ENCODE data around the gene TXNRD3. TPM values are rescaled to one million over a fixed set of nuclear protein-coding genes. Genes with fewer than 3 reads are reported as not detected.

TXNRD3 gene
- total RNA-seq, 1 experiment from 2014 or later, result 2.0 TPM

- Histone ChIP-seq H3K27me3 (ENCODE audit: control insufficient read depth, insufficient read depth, low read length) (no peaks in the 10 kb centered on the region; the same call in 1 of the 2 replicates), H3K36me3 (replicated peaks; ENCODE audit: control insufficient read depth, insufficient read depth, low read length) (no peaks in the 10 kb centered on the region), H3K4me3 (ENCODE audit: insufficient read depth, low read depth, low read length) (no peak overlapping the region)
- no peak for DNase-seq
Observed at GRCh38 chr3:126665959-126666657, 11.2 kb upstream of the TXNRD3 start.

DNA sequence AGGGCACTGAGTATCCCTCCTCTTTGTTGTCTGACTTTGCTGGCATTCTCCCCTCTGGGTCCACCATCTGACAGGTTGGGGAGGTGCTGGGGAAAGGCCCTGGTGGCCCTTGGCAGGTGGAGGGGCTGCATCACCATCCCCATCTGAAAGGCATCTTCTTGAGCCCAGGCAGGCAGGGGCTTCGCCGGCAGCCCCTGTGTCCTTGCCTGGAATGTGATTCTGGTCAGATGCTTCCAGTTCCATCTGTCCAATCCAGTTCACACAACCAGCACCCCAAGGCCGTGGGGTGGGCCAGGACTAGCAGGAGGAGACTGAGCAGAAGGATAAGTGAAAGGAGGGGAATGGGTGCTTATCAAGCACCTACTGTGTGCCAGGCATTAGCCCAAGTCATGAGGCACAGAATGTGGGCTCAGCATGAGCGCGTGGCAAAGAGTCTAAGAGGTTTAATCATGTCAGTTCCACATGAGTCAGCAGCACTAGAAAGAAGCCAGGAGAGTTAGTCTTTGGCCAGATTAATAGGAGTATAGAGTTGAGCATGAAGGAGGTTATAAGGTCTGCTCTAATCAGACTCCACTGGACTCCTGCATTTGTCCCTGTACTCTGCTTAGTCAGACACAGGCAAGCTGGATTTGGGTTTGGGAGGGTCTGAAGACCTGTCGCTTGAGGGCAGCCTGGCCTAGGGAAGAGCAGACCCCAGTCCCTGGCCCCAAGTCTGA lies 10.5 kb upstream of the TXNRD3 start:
- no peak for DNase-seq
- no peaks in the 10 kb centered on the region for H3K36me3 ChIP-seq (replicated peaks; ENCODE audit: control insufficient read depth, insufficient read depth, low read length)
- H3K27me3 ChIP-seq (ENCODE audit: control insufficient read depth, insufficient read depth, low read length), result no peaks in the 10 kb centered on the region; the same call in 1 of the 2 replicates
- no peak overlapping the region for H3K4me3 ChIP-seq (ENCODE audit: insufficient read depth, low read depth, low read length)

DNA sequence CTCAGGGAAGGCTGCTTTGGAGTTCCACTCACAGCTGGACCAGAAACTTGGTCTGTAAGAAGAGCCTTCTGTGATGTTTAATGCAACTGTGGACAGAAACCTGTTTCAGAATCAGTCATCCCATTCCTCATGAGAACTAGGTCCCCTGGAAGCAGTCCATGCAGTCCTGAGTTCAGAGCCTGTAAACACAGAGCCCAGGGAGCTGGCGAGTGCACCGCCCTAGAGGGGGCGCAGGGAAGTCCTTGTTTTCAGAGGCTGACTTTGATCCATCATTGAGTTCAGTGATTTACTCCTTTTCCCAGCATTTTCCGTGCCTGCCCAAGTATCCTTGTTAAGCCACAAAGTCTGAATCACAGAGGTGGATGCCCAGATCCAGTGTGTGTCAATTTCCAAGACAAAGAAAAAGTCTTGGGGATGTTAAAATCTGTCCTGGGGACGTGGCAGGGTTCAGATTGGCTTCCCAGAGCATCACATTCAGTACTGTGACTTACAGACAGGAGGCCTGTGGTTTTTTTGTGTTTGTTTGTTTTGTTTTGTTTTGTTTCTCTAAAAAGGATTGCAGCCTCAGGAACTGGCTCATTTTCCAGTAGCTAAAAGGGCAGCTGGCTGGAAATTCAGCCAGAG lies 9.8 kb upstream of the TXNRD3 start:
- peak; percentile 70 for DNase-seq

DNA sequence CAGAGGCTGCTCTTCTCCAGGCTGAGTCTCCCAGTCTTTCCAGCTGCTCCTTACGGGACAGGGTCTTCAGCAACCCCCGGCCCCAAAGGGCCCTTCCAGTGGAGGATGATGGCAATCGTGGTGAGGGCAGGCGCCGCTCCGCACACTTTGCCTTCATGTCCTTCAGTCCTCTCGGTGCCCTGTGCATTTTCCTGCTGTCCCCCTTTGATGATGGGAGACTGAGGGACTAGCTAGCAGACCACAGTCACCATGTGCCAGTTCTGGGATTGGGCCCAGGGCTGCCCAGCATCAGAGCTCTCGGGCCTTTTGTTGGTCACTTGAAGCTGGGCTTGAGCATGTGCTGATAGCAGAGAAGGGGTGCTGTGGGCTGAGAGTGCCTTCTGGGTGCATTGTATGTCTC lies 8.8 kb upstream of the TXNRD3 start:
- H3K4me3 ChIP-seq (ENCODE audit: insufficient read depth, low read depth, low read length), result no peak overlapping the region
- no peaks in the 10 kb centered on the region; the same call in 1 of the 2 replicates for H3K27me3 ChIP-seq (ENCODE audit: control insufficient read depth, insufficient read depth, low read length)
- DNase-seq, result no peak
- no peaks in the 10 kb centered on the region for H3K36me3 ChIP-seq (replicated peaks; ENCODE audit: control insufficient read depth, insufficient read depth, low read length)

More for the DNA sequence above, 9.8 kb upstream of the TXNRD3 start:
- H3K27me3 ChIP-seq (ENCODE audit: control insufficient read depth, insufficient read depth, low read length), result no peaks in the 10 kb centered on the region; the same call in 1 of the 2 replicates
- H3K36me3 ChIP-seq (replicated peaks; ENCODE audit: control insufficient read depth, insufficient read depth, low read length), result no peaks in the 10 kb centered on the region
- no peak overlapping the region for H3K4me3 ChIP-seq (ENCODE audit: insufficient read depth, low read depth, low read length)

DNA sequence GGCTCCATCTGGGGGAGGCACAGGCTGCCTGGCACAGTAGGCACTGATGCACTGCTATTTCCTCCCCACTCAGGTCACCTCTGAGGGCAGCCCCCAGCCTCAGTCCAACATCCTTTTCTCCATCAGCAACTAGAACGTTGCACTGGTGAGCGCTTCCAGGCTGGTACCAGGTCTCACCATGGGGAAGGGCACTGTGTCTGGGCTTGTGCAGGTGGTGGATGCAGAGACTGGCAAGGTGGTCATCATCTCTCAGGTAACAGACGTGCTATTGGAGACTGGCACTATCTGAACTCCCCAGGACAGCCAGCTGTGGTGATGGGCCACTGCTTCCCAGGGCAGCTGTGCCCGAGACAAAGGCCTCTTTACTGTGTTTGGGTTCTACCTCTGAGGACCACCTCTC lies 8.3 kb upstream of the TXNRD3 start:
- Histone ChIP-seq H3K27me3 (ENCODE audit: control insufficient read depth, insufficient read depth, low read length) (no peaks in the 10 kb centered on the region; the same call in 1 of the 2 replicates), H3K4me3 (ENCODE audit: insufficient read depth, low read depth, low read length) (no peak overlapping the region), H3K36me3 (replicated peaks; ENCODE audit: control insufficient read depth, insufficient read depth, low read length) (no peaks in the 10 kb centered on the region)
- no peak for DNase-seq

- no peaks in the 10 kb centered on the region; the same call in 1 of the 2 replicates for H3K27me3 ChIP-seq (ENCODE audit: control insufficient read depth, insufficient read depth, low read length)
- H3K4me3 ChIP-seq (ENCODE audit: insufficient read depth, low read depth, low read length), result no peak overlapping the region
- DNase-seq, result no peak
- no peaks in the 10 kb centered on the region for H3K36me3 ChIP-seq (replicated peaks; ENCODE audit: control insufficient read depth, insufficient read depth, low read length)
Observed at GRCh38 chr3:126661532-126662364, 6.8 kb upstream of the TXNRD3 start.

- peak; percentile 75 for DNase-seq
- H3K4me3 ChIP-seq (ENCODE audit: insufficient read depth, low read depth, low read length), result no peak overlapping the region
- H3K27me3 ChIP-seq (ENCODE audit: control insufficient read depth, insufficient read depth, low read length), result peaks cover 2% of the 10 kb centered on the region; the same call in 1 of the 2 replicates
- H3K36me3 ChIP-seq (replicated peaks; ENCODE audit: control insufficient read depth, insufficient read depth, low read length), result no peaks in the 10 kb centered on the region
Observed at GRCh38 chr3:126659915-126660886, 5.3 kb upstream of the TXNRD3 start.

DNA sequence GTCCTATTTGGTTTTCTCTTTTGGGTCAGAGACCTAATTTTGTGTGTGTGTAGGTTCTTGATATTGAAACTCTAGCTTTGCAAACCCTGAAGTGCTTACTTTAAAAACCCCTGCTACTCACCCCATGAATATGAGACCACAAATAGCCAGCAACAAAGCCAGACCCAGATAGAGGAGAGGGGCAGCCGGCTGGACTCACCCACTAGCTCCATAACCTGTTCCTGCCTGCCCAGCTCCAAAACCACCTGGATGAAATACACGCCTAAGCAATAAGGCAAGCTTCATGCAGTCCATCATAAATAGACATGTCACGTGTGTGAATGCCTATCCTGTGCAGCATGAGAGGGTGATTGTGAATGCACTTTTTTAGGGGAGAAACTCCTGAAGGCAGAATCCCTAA lies 3.7 kb upstream of the TXNRD3 start:
- Histone ChIP-seq H3K27me3 (ENCODE audit: control insufficient read depth, insufficient read depth, low read length) (peaks cover 12% of the 10 kb centered on the region), H3K4me3 (ENCODE audit: insufficient read depth, low read depth, low read length) (no peak overlapping the region), H3K36me3 (replicated peaks; ENCODE audit: control insufficient read depth, insufficient read depth, low read length) (no peaks in the 10 kb centered on the region)
- no peak for DNase-seq

- Histone ChIP-seq H3K27me3 (ENCODE audit: control insufficient read depth, insufficient read depth, low read length) (peaks cover 15% of the 10 kb centered on the region), H3K36me3 (replicated peaks; ENCODE audit: control insufficient read depth, insufficient read depth, low read length) (no peaks in the 10 kb centered on the region), H3K4me3 (ENCODE audit: insufficient read depth, low read depth, low read length) (no peak overlapping the region)
- no peak for DNase-seq
Observed at GRCh38 chr3:126657901-126658300, 3.0 kb upstream of the TXNRD3 start.

DNA sequence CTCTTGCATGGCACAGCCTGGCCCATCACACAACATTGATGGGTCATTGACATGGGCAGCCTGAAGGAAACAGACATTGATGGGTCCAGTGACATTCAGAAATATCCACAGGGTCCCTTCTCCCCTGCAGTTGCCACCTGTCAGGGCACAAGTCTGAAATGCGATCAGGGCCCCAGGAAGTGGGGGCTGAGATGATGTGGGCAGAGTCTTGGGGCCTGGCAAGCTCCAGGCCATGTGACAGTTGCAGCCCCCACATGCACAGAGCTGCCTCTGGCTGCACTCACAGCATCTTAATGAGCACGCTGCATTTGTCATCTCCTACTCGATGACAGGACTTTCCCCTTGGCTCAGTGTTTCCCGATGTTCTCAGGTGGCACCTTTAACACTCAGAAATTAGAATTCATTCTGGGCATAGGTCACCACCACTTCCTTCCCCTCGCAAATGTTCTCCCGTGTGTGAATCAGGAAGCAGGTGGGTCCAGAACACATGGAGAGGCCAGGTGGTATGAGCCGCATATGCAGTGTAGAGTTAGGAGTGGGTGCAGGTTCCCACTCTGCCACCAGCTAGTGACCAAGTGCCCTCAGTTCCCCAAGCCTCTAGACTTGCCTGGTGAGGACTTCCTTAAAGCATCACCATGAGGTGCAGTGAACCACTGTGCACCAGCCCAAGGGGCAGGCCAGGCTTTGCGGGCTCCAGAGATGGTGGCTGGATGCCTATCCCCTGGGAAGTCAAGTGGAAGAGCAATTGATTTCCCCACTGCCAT lies 1.6 kb upstream of the TXNRD3 start:
- H3K36me3 ChIP-seq (replicated peaks; ENCODE audit: control insufficient read depth, insufficient read depth, low read length), result no peaks in the 10 kb centered on the region
- H3K27me3 ChIP-seq (ENCODE audit: control insufficient read depth, insufficient read depth, low read length), result peaks cover 15% of the 10 kb centered on the region
- no peak overlapping the region for H3K4me3 ChIP-seq (ENCODE audit: insufficient read depth, low read depth, low read length)
- no peak for DNase-seq

GRCh38 chr3:126655887-126656286 lies 963 bp upstream of the TXNRD3 start:
- H3K4me3 ChIP-seq (ENCODE audit: insufficient read depth, low read depth, low read length), result no peak overlapping the region
- no peaks in the 10 kb centered on the region for H3K36me3 ChIP-seq (replicated peaks; ENCODE audit: control insufficient read depth, insufficient read depth, low read length)
- peak; percentile 11 for DNase-seq
- H3K27me3 ChIP-seq (ENCODE audit: control insufficient read depth, insufficient read depth, low read length), result peaks cover 15% of the 10 kb centered on the region

DNA sequence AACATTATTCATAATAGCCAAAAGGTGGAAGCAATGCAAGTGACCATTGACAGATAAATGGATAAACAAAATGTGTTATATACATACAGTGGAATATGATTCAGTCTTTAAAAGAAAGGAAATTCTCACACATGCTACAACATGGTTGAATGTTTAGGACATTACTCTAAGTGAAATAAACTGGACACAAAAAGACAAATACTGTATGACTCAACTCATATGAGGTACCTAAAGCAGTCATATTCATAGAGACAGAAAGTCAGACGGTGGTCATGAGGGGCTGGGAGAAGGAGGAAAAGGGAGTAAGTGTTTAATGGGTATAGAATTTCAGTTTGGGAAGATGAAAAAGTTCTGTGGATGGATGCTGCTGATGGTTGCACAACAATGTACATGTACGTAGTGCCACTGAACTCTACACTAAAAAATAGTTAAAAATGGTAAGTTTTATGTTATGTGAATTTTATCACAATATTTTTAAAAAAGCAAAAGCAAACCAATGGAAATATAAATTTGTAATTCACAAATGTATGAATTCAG lies 5.3 kb downstream of the TXNRD3 start:
- H3K27me3 ChIP-seq (ENCODE audit: control insufficient read depth, insufficient read depth, low read length), result peaks cover 13% of the 10 kb centered on the region
- no peaks in the 10 kb centered on the region for H3K36me3 ChIP-seq (replicated peaks; ENCODE audit: control insufficient read depth, insufficient read depth, low read length)
- H3K4me3 ChIP-seq (ENCODE audit: insufficient read depth, low read depth, low read length), result no peak overlapping the region
- no peak for DNase-seq

DNA sequence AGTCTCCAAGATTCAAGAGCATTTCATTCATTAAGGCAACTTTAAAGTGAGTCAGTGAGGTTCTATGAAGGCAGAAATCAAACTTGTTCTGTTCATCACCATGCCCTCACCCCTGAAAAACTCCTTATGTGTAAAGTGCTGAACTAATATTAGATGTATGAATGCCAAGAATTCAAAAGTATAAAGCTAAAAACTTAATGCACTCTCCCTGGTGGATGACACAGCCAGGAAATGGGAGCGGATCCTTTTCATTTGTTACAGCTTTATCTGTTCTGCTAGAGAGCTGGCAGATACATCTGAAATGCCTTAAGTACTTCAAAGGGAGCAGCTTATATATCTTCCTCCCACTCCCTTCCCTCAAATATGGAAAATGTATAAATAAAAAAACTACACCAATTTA lies 8.2 kb downstream of the TXNRD3 start:
- DNase-seq, result no peak
- H3K36me3 ChIP-seq (replicated peaks; ENCODE audit: control insufficient read depth, insufficient read depth, low read length), result no peaks in the 10 kb centered on the region

More for the DNA sequence above, 8.2 kb downstream of the TXNRD3 start:
- no peaks in the 10 kb centered on the region for H3K27me3 ChIP-seq (ENCODE audit: control insufficient read depth, insufficient read depth, low read length)
- no peak overlapping the region for H3K4me3 ChIP-seq (ENCODE audit: insufficient read depth, low read depth, low read length)
